ENCODE measurements around the gene EHD3.
A peak's percentile ranks its signal among the peaks of the same experiment; 100 is the strongest.
"Not testable (repeated sequence)": the region's sequence is repeated elsewhere in the genome, so short reads cannot be mapped to it uniquely, and the experiment has no call there.

EHD3 gene

DNA sequence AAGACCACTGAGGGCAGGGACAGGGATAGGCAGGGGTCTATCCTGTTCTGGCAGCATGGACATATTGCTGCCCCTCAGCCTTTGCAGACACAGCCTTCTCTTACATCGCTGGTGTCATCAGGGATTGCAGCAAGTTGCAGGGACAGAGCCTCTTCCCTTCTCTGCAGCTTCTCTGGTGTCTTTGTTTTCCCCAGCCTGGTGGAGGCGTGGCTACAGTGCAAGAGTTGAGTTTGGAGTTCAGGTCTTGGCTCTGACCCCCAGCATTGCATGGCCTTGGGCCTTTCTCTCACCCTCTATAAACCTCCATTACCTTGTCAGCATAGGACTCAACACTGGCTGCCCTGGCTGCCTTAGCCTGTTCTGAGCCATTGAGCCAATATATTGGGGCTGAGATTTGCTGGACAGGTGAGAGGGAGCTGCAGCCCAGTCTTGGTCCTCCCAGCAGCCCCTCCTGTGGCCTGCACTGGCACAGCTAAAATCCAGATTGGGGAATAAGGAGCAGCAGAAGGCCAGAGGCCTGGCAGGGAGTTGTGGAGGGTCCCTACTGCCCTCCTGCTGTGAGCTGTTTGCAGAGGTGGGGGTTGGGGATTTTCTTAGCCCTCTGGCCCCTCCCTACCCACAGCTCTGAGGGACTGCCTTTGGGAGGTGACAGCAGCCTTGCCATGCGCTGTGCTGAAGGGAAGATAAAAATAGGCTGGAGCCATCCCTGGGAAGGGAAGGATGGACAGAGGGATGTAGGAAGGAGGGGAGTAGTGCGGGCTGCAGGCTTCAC, 22.8 kb downstream of the EHD3 start:
- no peak for DNase-seq (ENCODE audit: low spot score)

DNA sequence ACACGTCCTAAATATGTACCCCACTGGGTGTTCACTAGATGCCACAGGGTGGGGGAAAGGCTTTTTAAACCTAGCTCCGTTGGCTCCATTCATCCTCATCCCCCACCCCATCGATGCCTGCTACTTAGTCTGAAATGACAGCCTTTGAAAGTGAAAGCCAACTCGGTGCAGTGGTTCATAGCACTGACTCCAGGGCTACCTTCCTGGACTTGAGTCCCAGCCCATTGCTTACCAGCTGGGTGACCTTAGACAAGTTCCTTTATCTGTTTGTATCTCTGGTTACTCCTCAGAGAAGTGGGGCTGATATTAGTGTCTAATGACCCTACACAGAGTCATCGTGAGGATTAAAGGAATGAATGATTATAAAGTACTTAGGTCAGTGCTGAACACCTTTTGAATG, 24.4 kb downstream of the EHD3 start:
- no peak for DNase-seq (ENCODE audit: low spot score)

DNA sequence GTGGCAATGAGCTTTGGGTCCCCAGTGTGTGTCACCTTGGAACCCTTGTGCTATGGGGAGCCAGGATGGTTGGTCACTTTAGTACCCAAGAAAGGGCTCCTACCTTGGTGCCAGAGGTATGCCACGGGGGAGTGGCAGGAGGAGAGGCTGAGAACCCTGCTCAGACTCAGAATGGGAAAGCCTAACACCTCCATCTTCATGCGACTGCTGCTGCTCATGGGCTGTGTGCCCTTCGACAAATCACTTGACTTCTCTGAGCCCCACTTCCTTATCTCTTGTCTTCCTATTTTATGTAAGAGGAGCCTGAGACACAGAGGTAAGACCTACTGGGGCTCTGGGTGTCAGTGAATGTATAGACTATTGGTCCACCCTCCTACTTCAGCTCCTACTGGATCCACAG, 25.1 kb downstream of the EHD3 start:
- DNase-seq (ENCODE audit: low spot score), result no peak

DNA sequence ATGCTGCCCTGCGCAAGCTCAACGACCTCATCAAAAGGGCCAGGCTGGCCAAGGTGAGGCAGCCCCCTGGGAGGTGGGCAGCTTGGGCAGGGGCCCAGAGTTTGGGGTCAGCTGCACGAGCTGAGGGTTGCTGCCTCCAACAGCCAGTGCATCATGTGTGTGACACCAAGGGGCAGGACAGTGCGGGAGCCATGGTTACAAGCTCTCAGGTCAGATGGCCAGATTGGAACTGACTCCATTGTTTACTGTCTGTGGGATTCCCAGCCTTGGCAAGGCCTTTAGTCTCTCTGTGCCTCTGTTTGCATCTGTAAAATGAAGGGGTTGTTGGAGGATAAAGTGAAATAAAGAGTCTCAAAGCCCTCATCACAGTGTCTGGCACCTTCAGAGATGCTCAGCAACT, 26.9 kb downstream of the EHD3 start:
- no peak for DNase-seq (ENCODE audit: low spot score)

DNA sequence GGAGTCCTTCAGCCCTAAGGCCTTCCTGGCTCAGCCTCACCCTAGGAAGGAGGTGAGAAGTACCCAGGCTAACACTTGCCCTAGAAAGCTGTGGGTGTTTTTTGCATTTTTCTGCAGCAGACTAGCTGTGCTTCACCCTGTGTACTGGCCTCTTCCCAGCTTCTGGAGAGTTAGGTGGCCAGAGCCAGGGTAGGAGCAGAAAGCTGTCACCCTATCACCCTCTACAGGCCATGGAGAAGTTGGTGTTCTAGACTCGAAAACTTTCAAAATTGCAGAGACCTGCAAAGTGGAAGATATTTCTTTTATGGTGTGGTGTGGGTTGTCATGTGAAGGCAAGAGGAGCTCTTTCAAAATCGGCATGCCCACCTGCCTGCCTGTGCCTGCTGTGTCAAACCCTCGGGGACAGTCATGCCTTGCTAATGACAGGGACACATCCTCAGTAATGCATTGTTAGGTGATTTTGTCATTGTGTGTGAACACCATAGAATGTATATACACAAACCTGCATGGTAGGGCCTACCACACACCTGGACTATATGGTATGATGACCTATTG, 29.8 kb downstream of the EHD3 start:
- DNase-seq (ENCODE audit: low spot score), result no peak

DNA sequence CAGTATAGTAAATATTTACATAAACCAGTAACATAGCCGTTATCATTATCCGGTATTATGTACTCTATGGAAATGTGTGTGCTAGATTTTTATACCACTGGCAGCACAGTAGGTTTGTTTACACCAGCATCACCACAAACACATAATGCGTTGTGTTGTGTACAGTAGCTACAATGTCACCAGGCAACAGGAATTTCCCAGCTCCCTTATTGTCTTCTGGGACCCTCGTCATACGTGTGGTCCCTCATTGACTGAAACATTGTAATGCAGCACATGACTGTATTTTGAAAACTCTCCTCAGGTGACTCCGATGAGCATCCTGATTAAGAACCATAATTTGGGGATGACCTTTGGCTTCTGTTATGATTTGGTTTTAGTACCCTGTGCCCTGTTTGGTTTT, 31.3 kb downstream of the EHD3 start:
- DNase-seq (ENCODE audit: low spot score), result no peak

DNA sequence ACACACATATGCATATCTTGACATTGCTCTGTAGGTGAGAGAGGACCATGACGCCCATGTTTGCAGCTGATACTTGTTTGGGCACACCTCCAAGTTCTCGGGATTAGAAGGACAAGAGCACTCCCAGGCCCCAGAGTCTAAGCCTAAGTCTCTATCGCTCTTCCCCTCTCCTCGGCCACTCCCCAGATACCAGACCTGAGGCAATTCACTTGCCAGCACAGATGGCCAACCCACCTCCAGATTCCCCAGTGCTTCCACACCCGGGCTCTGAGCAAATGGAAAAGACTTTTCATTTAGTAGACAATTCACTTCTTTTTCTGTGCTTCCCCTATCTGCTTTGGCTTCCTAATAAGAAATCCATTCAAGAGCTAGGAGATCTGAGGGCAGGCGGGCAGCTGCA, 32.9 kb downstream of the EHD3 start:
- DNase-seq (ENCODE audit: low spot score), result peak; percentile 72

DNA sequence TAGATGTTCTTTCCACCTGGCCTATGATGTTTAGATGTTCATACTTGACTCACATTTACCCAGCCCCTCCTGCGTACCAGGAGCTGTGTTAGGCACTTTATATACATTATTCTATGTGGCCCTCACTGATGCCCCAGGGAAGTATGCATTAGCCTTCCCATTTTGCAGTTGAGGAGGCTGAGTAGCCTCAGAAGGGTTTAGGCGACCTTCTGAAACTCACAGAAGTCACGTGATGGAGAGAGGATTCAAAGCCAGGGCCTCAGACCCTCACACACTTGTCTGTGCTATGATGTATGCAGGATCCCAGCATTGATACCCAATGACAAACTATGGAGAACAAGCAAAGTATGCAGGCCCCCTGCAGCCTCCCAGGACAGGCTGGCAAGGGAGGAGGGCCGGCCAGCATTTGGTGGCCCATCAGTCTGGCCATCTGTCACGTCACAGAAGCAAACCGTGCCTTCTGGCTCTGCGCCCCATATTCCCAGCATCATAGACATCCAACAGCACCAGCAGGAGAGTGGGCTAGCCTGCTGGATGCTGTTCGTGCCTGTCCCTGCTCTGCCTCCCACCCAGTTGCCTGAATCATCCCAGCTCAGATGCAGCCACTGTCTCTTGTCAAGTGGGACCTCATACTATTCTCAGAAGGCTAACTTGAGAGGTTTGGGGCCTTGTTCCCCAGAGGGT, 33.6 kb downstream of the EHD3 start:
- no peak for DNase-seq (ENCODE audit: low spot score)

DNA sequence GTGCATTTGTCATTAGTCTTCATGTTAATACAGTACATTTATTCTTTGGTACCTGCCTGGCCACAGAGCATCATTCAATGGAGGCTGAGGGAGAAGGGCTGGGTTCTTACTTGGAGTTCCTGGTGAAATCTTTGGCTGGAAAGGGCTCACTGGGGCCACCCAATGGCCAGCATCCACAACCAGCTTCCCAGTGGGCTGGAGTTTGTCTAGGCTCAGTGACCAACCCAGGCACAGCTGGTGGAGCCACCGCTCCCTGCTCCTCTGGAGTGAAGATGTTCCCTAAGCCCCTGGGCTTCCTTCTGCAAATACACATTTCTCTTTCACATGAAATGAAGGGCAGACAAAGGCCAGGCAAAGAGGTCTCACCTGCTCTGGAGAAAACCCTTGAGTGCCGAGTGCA, 34.4 kb downstream of the EHD3 start:
- no peak for DNase-seq (ENCODE audit: low spot score)

DNA sequence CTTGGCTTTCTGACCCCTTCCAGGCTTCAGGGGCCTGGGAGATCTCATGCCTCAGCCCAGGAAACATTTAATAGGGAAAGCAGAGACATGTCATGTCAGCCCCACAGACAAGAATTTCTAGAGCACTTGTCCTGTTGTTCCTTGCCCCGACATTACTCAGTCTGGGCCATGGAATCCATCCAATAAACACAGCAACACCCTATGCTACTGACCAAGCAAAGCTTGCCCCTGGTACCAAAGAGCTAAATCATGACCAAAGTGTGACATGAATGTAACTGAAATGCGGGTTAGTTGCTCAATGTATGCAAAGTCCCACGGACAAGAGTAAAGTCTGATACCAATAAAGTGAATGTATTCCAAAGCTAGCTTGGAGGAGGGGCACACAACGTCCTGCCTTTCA, 35.1 kb downstream of the EHD3 start:
- no peak for DNase-seq (ENCODE audit: low spot score)

DNA sequence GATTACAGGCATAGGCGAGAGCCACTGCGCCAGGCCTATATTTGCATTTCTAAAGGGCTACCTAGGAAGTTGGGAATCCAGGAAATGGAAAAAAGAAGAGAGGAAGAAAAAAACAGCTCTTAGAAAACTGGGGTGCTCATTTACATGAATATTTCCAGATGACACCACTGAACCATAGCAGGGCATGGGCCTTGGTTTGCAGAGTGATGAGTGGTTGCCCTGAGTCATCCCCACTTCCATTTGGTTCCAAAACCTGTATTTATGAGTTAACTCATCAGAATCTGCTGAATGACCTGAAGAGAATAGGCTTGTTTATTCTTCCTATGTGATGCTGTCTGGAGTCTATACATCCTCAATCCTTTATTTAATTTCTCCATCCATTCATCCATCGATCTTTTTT, 36.2 kb downstream of the EHD3 start:
- DNase-seq (ENCODE audit: low spot score), result no peak

DNA sequence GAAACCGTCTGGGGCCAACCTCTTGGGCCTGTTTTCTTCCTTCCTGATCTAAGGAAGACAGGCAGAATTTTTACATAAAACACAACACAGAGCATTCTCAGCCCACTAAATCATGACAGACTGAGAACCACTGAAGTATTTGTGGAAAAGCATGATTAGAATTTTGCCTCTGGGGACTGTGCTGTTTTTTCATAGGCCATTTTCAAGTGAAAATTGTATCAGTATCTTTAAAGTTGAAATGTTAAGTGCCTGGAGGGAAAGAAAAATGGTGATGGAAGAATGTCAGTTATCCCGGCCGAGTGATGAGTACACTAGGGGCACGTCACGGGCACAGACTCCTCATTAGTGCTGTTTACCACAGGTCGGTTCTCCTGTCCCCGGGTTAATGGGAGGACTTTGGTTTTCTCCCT, 36.9 kb downstream of the EHD3 start:
- DNase-seq (ENCODE audit: low spot score), result no peak

DNA sequence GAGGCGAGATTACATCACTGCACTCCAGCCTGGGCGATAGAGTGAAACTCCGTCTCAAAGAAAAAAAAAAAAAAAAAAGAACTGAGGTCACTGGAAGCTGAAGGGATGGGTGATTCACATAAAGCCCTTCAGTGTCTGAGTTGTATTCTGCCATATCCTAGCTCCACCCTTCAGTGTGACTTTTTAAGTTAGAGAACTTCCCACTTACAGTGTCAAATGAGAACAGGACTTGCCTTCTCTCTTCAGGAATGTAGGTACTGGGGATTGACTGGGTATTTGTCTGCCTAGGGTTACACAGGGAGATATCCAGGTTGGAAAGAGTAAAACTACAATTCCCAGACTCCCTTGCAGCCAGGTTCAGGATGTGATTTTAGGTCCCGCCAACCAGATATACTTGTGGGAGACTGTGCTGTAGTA, 37.9 kb downstream of the EHD3 start:
- no peak for DNase-seq (ENCODE audit: low spot score)

DNA sequence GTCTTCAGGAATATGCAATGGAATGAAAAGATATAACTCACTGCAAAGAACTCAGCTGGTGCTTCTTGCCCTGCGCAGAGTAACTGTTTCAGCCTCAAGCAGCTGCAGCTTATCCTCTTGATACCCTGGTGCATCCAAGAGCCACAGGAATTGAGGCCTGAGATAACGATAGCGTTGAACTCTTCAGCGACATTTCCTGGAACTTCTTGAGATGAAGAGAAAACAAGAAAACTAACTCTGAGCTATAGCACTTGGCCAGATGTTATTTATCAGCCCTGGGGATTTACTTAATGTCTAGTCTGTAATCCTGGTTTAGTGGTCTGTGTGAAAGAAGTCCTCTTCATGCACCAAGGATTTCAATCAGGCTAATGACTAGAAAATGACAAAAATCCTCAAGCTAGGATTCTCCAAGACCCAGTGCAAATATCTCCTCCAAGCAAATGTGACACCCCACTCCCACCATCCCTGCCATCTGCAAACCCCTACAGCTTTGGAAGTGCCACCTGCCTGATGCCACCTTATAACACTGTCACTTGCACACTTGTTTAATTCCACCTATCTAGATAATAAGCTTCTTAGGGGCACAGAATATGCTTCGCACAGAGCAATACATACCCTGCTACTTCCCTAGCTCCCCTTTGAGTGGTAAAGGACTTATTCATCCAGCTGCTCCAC, 40.6 kb downstream of the EHD3 start:
- peak; percentile 65 for DNase-seq (ENCODE audit: low spot score)

DNA sequence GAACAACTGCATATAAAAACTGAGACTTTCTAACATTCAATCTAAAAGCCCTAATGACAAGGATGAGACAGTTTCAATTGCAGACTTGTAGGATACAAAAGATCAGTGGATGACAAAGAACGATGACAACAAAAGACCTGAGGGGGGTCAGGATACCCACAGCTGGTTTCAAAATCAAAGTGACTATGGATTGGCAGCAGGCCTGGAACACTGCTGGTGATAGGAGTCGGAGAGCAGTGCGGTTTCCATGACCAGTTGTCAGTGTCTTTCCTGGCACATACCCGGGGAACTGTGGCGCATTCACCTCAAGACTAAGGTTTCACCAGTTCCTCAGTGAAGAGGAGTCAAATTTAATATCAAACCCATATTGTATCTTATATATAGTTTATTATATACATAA, 42.0 kb downstream of the EHD3 start:
- no peak for DNase-seq (ENCODE audit: low spot score)

DNA sequence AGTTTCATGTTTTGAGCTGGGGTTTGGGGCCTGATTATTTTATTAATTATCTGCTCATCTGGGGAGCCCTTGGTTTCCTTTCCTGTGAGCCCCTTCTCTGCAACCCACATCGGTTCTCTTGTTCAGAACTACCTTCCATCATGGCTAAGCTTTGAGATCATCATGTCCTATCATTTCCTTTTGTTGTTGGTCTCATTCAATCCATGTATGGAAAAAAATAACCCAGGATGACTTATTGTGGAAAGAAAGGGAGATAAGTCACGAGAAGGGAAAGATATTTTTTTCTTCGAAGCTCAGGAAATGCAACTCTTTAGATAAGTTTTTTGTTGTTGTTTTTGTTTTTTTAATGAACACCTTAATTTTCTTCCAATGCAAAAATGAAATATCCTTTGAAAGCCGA, 43.7 kb downstream of the EHD3 start:
- DNase-seq (ENCODE audit: low spot score), result no peak

DNA sequence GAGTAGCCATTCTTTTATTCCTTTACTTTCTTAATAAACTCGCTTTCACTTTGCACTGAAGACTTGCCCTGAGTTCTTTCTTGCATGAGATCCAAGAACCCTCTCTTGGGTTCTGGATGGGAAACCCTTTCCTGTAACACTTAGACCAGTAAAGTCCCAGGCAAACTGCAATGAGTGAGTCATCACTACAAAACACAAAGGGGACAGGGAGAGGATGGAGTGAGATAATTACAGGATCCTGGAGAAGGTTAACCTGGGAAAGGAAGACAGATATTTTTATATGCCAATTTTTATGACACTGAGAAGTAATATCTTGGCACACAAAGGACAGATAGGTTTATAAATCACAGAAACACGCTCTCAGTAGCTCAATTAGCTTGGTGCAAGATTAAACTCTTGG, 48.7 kb downstream of the EHD3 start:
- no peak for DNase-seq (ENCODE audit: low spot score)

DNA sequence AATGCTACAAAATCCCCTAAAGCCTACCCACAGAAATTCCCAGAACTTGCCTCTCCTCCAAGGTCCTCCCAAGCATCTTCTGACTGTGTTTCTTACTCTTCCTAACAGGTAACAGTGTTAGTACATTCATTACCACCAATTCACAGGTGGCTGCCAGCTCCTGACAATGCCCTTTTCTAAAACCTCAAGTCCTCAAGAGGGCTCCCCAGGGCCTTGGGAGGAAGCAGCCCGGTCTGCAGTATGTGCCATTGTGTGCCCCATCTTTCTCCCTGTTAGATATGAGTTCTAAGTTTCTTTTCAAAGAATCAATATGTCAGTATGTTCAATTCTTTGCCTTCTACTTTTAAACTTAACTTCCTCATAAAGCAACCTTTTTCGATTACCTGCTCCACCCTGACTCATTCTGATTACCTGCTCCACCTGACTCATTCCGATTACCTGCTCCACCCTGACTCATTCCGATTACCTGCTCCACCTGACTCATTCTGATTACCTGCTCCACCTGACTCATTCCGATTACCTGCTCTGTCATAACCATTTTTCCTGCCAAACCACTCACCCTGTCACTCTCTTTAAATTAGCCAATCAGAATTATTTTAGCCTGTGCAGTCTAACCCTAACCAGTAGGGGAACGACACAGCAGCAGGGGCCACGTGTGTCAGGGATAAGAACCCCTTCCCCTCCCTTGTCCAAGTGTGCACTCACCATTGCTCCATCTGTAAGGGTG, 49.4 kb downstream of the EHD3 start:
- DNase-seq (ENCODE audit: low spot score), result not testable (repeated sequence)

DNA sequence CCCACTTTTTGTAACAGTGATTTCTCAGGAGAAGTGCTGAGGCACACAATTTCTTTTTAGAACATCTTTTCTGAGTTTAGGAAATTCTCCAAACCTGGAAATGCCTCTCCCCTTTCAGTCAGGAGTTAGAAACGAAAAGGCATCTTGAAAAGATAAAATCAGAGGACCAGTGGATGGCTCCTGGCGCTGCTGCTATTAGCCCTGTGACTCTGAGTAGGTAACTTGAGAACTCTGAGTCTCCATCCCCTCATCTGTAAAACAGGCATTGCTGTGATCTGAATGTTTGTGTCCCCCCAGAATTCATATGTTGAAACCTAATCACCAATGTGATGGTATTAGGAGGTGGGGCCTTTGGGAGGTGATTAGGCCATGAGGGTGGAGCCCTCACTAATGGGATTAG, 50.2 kb downstream of the EHD3 start:
- DNase-seq (ENCODE audit: low spot score), result no peak

DNA sequence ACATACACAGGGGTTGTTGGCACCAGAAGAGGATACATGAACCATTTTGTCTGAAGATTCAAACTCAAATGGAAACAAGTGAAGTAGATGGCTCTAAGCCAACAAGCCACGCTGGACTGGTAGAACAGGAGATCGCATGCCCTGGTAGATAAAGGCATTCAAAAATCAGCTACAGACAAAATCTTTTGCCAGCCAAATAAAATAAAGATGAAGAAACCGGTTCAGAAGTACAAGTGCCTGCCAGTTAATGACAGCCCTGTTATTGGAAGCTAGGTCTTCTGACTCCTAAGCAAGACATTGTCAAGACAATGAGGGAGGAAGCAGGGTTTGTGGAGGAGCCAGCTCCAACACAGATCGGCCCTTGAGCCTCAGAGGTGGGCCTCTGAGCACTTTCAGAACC, 52.3 kb downstream of the EHD3 start:
- DNase-seq (ENCODE audit: low spot score), result no peak

DNA sequence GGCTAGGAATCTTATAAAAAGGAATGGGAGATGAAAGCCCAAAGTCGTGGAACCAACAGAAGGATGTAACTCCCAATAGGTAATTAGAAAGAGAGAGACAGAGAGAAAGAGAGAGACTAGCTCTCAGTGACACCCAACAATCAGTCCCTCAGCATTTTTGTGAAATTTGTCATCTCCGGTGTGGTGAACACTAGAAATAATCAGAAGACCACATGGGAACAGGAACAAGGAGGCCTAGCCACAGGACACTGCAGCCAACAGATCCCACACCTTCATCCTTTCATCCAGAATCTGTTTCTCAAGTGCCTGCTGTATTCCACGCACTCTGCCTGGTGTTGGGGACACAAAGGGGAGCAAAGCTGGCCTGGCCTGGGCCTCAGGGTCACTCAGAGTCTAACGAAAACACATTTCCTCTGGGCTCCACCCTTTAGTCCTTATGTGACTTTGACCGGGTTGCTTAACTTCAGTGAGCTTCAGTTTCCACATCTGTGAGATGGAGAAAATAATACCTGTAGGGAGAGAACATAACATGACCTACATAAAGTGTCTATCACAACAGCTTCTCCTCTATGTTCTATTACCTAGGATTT, 53.1 kb downstream of the EHD3 start:
- DNase-seq (ENCODE audit: low spot score), result no peak

DNA sequence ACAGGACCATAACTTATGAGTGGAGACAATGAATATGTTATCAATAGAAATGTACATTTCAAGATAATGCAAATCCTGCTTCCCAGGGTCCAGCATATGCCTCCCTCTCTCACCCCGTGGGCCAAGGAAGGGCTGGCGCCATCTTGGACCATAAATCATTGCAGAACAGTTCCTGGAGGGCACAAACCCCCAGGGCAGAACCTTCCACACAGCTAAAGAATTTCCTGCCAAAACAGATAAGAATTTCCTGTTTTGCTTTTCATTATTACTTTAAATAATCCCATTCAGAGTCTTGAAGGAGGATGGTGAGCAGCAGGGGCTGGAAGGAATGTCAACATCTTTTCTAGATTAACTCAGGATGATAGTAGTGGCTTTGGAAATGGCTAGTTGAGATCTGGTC, 53.7 kb downstream of the EHD3 start:
- DNase-seq (ENCODE audit: low spot score), result no peak
